GM18526 (cell line): Measurements from ENCODE around the gene PPP2R2C.

Experiments used
- POLR2A ChIP-seq: IDR thresholded peaks from 3 replicates; pipeline ENCODE4 v1.6.1; 2011; ENCODE audit not compliant: insufficient read length; ENCODE audit errors: extremely low read depth

The PPP2R2C gene

GRCh38 chr4:6272863-6273660 is 199.4 kb downstream of the PPP2R2C start:
- no peak for TF ChIP-seq POLR2A

- no peak for TF ChIP-seq POLR2A
These were observed 200.5 kb downstream of the PPP2R2C start for GRCh38 chr4:6271701-6272465.

DNA sequence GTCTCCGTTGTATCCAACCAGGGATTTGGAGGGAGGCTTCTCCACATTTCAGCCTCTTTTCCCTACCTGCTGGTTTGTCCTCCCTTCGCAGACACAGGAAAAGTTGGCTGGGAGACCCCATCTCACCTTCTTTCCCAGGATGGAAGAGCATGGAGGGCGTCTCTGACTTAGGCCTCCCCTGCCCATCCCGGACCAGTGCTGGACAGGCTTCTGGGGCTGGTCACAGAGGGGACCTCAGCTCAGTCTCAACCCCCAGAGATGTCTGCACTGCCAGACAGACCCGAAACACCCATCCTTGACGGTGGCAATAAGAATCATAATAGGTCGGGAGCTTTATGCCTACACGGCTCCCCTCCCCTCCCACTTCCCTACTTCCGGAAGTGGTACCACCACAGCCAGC is 201.2 kb downstream of the PPP2R2C start:
- no peak for TF ChIP-seq POLR2A

- TF ChIP-seq POLR2A: no peak
These were observed 201.7 kb downstream of the PPP2R2C start for GRCh38 chr4:6270636-6271121.
